KOPT-K1 (cell line): Measurements from ENCODE around the gene SCRN1.
"Not testable (repeated sequence)": the region's sequence is repeated elsewhere in the genome, so short reads cannot be mapped to it uniquely, and the experiment has no call there.

ENCODE experiments used
- H3K27ac ChIP-seq: fragments of 200-600 bp; sonication (generic); 2 replicates; pipeline ENCODE4 v1.5.1; 2016; ENCODE audit warnings: antibody characterized with exemption, mild to moderate bottlenecking, low read depth, low read length; ENCODE audit not compliant: poor library complexity, severe bottlenecking
- H3K36me3 ChIP-seq: fragments of 200-600 bp; sonication (generic); 2 replicates; pipeline ENCODE4 v1.5.1; 2017; ENCODE audit warnings: antibody characterized with exemption, mild to moderate bottlenecking, low read length, moderate library complexity; ENCODE audit not compliant: insufficient read depth
- H3K9me3 ChIP-seq: fragments of 200-600 bp; sonication (generic); 2 replicates; pipeline ENCODE4 v1.5.1; 2017; ENCODE audit warnings: antibody characterized with exemption, low read length, mild to moderate bottlenecking; ENCODE audit not compliant: insufficient read depth, poor library complexity, severe bottlenecking

Gene SCRN1

DNA sequence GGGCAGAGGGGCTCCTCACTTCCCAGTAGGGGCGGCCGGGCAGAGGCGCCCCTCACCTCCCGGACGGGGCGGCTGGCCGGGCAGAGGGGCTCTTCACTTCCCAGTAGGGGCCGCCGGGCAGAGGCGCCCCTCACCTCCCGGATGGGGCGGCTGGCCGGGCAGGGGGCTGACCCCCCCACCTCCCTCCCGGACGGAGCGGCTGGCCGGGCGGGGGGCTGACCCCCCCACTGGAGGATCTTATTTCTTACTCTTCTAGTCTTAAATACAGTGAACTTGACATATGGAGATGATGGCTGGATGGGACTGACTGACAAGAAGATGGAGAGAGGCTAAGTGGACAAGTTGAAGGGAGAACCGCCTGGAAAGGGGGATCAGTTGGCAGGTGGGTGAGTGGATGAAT, 28.0 kb downstream of the SCRN1 start:
- not testable (repeated sequence) for H3K27ac ChIP-seq, H3K36me3 ChIP-seq

DNA sequence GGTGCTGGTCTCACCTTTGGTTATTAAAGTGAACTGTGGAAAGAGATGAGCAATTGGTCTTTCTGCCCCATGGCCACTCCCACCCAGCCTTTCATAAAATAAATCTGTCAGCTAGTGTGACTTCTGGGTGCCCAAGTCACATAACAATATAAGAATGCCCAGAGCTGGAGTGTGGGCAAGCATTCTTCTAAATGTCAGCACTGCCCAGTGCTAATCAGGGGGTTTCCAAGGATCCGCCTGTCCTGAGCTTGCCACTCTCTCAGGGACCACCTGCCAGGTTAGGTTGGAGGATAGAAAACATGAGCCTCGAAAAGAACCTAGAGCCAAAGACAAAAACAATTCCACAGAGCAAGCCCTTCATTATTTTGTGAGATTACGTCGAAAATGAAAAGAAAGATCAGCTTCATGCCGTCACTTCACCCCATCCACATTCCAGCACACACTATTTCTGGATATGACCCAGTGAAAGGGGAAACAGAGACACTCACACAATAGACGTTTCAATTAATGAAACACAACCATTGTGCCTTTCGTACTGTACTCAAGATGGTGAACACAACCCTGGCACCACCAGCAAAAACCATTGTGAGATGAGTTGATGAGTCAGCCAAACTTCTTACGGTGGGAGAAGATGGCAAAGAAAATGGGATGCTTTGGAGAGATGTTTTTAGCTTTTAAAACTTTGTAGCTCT, 30.8 kb downstream of the SCRN1 start:
- Histone ChIP-seq H3K9me3 (no peaks in the 10 kb centered on the region), H3K27ac (no peak overlapping the region), H3K36me3 (no peaks in the 10 kb centered on the region)

More for the DNA sequence above, 28.0 kb downstream of the SCRN1 start:
- H3K9me3 ChIP-seq = not testable (repeated sequence)

DNA sequence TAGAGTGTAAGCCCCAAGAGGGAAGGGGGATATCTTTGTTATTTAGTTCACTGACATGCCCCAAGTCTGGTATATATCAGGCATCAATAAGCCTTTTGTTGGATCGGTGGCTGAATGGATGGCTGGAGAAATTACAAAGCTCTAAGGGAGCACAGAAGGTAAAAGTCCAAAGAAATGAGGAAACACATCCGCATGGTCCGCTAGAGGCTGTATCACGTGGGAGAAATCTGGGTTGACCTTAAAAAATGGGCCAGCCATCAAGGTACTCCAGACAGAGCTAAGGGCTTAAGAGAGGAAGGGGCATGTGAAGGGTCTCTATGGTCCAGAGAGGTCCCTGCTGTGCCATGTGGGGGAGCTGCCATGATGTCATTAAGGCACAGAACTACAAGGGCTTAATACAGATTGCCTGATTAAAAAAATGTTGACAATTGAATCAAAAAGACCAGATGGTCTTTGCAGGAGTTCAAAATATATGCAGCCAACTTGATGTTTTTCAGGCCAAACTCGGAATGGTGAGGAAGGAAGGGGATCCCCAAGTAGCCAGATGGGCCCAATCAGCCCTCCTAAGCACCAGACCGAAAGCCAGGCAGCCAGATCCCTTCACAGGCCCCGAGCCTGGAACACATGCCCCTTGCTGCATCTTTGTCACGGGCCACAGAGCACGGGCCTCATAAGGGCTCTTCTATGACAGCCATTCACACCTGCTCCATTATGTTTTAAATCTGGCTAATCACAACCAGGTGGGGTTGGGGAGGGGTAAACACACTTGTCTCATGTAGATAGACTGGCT, 31.9 kb downstream of the SCRN1 start:
- no peaks in the 10 kb centered on the region for H3K36me3 ChIP-seq
- H3K9me3 ChIP-seq = no peaks in the 10 kb centered on the region
- H3K27ac ChIP-seq = no peak overlapping the region

DNA sequence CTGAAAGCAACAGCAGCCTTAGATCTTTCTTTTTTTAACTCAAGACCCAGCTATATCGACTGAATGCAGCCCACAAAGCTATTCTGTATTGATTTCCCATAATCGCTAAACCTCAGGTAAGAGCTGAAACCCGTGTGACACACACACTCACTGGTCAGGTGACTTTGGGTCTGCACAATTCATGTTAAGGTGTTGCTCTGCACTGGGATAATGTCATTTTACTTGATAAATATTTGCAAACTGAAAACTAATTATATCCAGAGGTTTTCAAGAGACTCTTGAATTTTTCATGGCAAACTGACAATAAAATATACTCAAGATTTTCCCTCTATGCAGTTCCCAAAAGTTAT, 33.1 kb downstream of the SCRN1 start:
- Histone ChIP-seq H3K36me3 (no peaks in the 10 kb centered on the region), H3K27ac (no peak overlapping the region), H3K9me3 (peaks cover 5% of the 10 kb centered on the region)

DNA sequence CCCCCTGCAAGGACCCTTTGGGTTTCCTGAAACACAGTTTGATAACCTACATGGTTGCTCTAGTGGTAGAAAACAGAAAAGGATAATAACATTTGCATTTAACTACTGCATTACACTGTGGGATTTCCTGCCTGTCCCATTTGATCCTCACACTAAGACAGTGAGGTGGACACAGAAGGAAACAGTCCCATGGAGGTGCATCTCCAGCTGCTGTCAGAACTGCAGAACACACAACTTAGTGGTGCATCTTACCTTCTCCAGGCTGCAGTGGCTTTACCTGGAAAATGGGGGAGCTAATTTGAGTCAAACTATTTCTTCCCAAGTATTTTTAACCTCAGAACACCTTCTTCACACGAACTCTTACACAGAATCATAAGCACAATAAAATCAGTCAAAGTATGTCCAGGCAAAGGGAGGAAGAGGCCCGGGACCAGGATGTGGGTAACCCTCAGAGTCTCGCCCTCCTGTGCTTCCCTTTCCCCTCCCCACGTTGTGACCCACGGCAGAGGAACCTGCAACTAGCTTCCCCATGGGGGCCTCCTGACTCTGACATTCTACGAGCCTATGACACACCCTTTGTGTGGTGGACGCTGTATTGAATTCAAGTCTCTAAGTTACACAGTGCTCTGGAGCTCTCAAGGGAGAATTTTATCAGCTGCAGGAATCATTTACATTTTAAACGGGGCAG, 33.7 kb downstream of the SCRN1 start:
- H3K27ac ChIP-seq = no peak overlapping the region
- H3K36me3 ChIP-seq = no peaks in the 10 kb centered on the region
- peaks cover 10% of the 10 kb centered on the region for H3K9me3 ChIP-seq

DNA sequence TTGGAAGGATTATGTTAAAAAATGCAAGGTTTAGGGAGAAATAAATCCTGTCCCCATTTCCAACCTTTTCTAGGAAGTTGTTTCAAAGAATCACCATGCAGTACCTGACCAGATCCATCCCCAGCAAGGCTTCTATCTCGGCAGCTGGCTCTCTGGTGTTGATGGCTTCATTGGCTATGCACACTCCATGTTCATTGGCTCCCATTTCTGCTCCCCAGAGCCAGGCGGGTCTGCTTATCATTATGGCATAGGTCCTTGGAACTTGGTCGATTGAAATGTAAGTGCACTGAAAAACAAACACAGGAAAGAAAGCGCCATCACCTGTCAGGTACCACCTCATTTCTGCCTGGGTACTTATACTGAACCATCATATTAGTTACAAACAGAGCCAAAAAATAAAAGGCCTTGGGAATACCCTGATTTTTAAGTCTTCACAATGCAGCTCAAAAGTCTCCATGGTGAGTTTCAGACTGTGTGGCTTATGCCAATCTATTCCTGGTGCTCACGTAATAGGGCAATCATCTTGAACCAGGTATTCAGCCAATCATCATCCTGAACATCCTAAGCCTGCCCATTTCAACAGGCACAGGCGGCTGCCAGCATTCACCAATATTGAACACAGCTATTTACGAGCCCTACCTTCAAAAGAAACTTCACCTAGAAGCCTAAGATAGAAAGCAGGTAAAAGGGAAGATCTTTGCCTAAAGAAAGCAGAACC, 34.4 kb downstream of the SCRN1 start:
- Histone ChIP-seq H3K9me3 (peaks cover 18% of the 10 kb centered on the region), H3K36me3 (no peaks in the 10 kb centered on the region), H3K27ac (no peak overlapping the region)

DNA sequence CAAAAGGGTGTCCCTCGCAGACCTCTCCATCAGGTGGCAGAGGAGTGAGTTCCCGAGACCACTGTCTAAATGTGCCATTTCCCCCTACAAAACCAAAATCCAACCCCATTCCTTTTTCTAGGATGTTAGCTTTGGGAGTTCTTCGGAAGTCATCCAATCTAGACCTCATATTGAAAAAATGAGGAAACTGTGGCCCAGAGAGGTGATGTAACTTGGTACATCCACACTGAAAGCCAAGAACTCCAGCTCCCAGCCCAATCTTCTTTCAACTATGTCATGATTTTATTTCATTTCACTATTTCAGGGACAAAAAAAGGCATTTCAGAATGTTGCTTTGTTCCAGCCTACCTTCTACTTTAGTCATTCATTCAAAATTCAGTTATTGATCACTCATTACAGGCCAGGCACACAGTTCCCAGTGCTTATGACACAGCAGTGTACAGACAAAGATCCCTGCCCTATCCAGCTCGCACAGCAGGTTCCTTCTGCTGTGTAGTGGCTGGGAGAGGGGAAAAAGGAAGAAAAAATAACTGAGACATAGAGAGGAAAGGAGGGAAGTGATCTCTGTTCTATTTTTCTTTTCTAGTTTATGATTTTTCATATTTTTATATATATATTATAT, 35.8 kb downstream of the SCRN1 start:
- Histone ChIP-seq H3K9me3 (peaks cover 27% of the 10 kb centered on the region), H3K36me3 (no peaks in the 10 kb centered on the region), H3K27ac (no peak overlapping the region)

DNA sequence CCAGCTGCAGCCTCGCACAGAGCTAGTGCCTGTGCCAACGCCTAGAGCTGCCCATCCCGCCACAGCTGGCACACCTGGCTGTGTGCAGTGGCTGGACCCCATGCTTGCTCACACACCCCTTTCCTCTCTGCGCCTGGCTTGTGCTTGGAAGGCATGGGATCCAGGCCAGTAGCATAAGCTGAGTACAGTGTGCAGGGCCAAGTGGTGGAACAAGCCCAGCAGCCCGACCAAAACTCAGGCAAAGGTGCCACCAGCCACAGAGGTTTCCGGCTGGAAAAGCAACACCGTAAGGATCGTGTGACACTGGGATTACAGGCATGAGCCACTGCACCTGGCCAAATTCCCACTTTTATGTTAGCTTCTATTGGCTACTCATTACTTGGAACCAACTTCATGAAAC, 38.4 kb downstream of the SCRN1 start:
- H3K36me3 ChIP-seq = no peaks in the 10 kb centered on the region
- H3K27ac ChIP-seq = no peak overlapping the region
- peaks cover 27% of the 10 kb centered on the region for H3K9me3 ChIP-seq

DNA sequence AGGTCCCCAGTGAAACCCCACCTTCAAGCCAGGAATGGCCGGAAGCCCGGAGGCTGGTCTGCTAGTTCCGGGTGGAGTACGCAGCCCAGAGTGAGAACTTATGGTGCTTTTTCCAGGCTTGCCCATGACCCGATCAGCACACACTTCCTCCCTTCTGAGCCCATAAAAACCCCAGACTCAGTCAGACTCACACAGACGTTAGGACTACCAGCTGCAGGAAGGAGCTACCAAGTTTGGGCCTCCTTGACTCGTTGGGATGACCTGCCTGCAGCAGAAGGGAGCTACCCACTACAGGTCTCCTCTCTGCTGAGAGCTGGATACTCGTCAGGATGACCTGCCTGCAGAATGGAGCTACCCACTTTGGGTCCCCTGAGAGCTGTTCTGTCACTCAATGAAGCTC, 39.1 kb downstream of the SCRN1 start:
- Histone ChIP-seq H3K36me3 (no peaks in the 10 kb centered on the region), H3K9me3 (peaks cover 27% of the 10 kb centered on the region)

DNA sequence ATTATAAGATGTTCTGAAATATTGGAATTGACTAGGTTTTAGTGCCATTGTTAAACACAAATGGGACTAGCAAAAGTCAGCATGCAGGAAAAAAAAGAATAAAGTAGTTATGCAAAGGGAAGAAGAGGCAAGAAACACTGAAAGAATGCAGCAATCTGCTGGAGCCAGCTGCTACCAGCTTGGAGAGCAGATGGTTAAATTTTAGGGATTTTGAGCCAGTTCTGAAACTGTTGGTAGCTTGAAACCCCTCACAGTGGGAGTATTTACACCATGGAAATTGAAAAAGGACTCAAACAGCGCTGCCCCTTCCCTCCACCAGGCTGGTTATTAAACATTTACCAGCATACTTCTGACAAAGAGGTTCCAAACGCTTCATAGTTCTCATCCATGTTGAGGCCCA, 41.0 kb downstream of the SCRN1 start:
- H3K36me3 ChIP-seq = no peaks in the 10 kb centered on the region
- no peak overlapping the region for H3K27ac ChIP-seq
- peaks cover 27% of the 10 kb centered on the region for H3K9me3 ChIP-seq

More for the DNA sequence above, 39.1 kb downstream of the SCRN1 start:
- H3K27ac ChIP-seq = no peak overlapping the region

DNA sequence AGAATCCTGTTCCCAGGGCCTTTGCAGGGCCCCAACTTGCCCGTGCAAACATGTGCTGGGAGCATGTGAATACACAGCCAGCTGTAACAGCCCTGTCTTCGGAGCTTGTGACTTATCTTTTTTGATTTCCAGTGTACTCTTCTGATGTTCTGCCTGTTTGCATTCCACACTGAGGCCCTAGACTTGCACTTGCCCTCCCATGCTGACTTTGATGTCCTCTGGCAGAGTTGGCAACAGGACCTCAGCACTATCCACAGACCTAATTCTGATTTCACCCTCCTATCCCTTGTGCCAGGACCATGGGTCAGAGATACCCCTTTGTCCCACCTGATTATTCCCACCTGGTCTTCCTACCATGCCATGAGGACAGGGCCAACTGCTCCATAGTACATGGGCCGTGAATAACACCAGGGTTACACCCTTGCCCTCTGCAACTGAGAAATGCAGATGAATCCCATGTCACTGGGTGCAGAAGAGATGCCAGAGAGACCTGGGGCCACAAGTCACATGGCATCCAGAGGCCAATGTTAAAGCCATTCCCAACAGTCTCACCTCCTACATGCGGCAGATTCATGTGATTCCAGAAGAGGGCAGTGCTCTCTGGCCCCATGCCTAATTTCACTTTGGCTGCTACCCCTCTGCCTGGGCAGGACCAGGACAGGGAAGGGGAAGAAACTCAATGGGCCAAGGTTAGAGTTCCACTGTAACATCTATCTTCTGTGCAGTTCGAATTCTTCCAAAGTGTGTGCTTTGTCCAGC, 43.0 kb downstream of the SCRN1 start:
- Histone ChIP-seq H3K36me3 (no peaks in the 10 kb centered on the region), H3K9me3 (peaks cover 23% of the 10 kb centered on the region), H3K27ac (no peak overlapping the region)

DNA sequence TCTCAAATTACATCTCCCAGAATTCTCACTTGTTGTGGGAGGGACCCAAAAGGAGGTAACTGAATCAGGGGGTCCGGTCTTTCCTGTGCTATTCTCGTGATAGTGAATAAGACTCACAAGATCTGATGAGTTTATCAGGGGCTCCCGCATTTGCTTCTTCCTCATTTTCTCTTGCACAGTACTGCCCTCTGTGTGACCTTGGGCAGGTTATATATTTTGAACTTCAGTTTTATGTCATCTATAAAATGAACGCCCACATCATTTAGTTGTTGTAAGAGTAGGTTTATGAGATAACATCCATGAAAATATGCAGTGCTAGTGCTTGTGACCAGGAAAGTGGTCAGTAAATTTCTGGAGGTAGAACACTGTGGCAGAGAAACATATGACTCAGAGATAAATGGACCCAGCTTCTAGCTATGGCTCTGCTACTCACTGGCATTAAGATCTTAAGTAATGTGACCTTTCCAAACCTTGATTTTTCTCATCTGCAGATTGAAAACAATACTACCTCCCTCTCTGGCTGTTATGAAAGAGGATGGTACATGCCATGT, 44.3 kb downstream of the SCRN1 start:
- peaks cover 11% of the 10 kb centered on the region for H3K9me3 ChIP-seq
- no peak overlapping the region for H3K27ac ChIP-seq
- H3K36me3 ChIP-seq = no peaks in the 10 kb centered on the region

DNA sequence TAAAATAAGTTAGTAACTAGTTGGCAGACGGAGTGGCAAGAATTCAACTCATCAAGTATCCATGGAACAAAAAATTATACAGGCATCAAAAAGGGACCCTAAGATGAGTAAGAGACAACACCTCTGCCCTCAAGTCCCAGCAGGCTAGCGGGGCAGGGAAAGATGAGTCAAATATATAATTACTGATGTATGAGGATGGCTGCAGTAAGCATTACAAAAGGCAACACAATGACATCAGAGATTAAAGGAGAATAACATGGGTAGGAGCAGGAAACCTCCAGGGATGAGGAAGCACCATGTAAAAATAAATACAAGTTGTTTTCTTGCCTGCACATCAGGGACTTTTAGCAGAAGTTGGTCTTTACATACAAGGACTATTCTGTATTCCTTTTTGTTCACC, 49.4 kb downstream of the SCRN1 start:
- Histone ChIP-seq H3K27ac (no peak overlapping the region), H3K9me3 (no peaks in the 10 kb centered on the region), H3K36me3 (no peaks in the 10 kb centered on the region)

DNA sequence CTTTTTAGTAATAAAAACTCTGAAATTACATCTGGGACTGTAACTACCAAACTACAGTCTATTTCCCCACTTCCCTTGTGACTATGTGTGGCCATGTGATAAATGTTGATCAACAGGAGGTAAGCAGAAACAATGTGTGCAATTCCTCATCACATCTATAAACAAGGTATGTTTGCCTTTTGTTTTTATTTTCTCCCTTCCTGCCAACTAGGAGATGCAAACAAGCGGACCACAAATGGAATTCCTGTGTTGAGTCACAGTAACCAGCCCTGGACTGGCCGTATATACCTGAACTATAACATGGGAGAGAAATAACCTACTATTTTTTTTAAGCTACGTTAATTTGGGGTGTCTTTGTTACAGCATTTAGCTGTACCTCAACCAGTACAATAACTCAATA, 52.5 kb downstream of the SCRN1 start:
- Histone ChIP-seq H3K27ac (no peak overlapping the region), H3K9me3 (no peaks in the 10 kb centered on the region), H3K36me3 (no peaks in the 10 kb centered on the region)
